Peyer's patch (tissue), 4 donors: ENCODE measurements around the gene NANOS2. TPM values are rescaled to one million over a fixed set of nuclear protein-coding genes. Genes with fewer than 3 reads are reported as not detected.

Source experiments
- DNase-seq, 3 donors: peaks; one replicate each; pipeline ENCODE4 v3.0.0-alpha.2; 2017 to 2019
- H3K27ac ChIP-seq, 4 donors: fragments of 200-600 bp; sonication (generic); one replicate each; pipeline ENCODE4 v1.5.1; 2016 to 2019
- H3K27me3 ChIP-seq, 2 donors: fragments of 200-600 bp; sonication (generic); one replicate each; pipeline ENCODE4 v1.5.1; 2019
- H3K36me3 ChIP-seq, 3 donors: fragments of 200-600 bp; sonication (generic); one replicate each; pipeline ENCODE4 v1.5.1; 2016 to 2019
- H3K4me1 ChIP-seq, 4 donors: fragments of 200-600 bp; sonication (generic); one replicate each; pipeline ENCODE4 v1.5.1; 2016 to 2019
- H3K4me3 ChIP-seq, 4 donors: fragments of 200-600 bp; sonication (generic); 1 replicate in 3 of 4; 2 replicates in 1 of 4; pipeline ENCODE4 v1.5.1; 2016 to 2019; ENCODE audit warnings: mild to moderate bottlenecking in 1 of 4
- H3K9me3 ChIP-seq, 4 donors: fragments of 200-600 bp; sonication (generic); one replicate each; pipeline ENCODE4 v1.5.1; 2016 to 2019; ENCODE audit warnings: mild to moderate bottlenecking in 1 of 4
- CTCF ChIP-seq, 6 experiments: fragments of 450-650 bp in 4 of 6; fragments of 200-600 bp in 2 of 6; sonication (generic) in 1 of 6; IDR thresholded peaks; one replicate each; pipeline ENCODE4 v1.5.1; 2017 to 2019; ENCODE audit warnings: antibody characterized with exemption in 6 of 6, mild to moderate bottlenecking in 3 of 6, moderate library complexity in 1 of 6
- POLR2A ChIP-seq, 2 donors: fragments of 450-650 bp; IDR thresholded peaks; one replicate each; pipeline ENCODE4 v1.5.1; 2017; ENCODE audit warnings: antibody characterized with exemption in 2 of 2, mild to moderate bottlenecking in 2 of 2, moderate library complexity in 2 of 2
- total RNA-seq, 4 donors: library from RNA; depleted of rRNA; stranded (reverse); fragments of >200 nt; gene quantifications; one replicate each; pipeline ENCODE4 v1.1.0, GENCODE V29; 2016

The NANOS2 gene
- total RNA-seq, 4 donors from 2014 or later: not detected

GRCh38 chr19:45866400-45867176, 48.0 kb downstream of the NANOS2 start:
- H3K36me3 ChIP-seq: no peaks in the 10 kb centered on the region
- H3K4me1 ChIP-seq: peaks cover 3 to 18% (median 10%) of the 10 kb centered on the region in 4 donors
- peak overlapping the region in 3 of 4 donors; percentile 63 to 68 (median 65) for H3K27ac ChIP-seq
- H3K9me3 ChIP-seq: no peaks in the 10 kb centered on the region
- no peaks in the 10 kb centered on the region for H3K27me3 ChIP-seq
- H3K4me3 ChIP-seq: peak overlapping the region in 3 of 4 donors; percentile 8 to 88 (median 87)
- DNase-seq: peak in 2 of 3 donors; percentile 52 to 69
- TF ChIP-seq CTCF (IDR thresholded peaks at IDR 0.05) (no peak), POLR2A (IDR thresholded peaks at IDR 0.05) (peak in 1 of 2 donors; percentile 40)

- H3K27me3 ChIP-seq: no peaks in the 10 kb centered on the region
- H3K36me3 ChIP-seq: no peaks in the 10 kb centered on the region
- H3K4me1 ChIP-seq: peaks cover 3 to 22% (median 11%) of the 10 kb centered on the region in 4 donors
- H3K4me3 ChIP-seq: peak overlapping the region in 3 of 4 donors; percentile 3 to 88 (median 87)
- H3K27ac ChIP-seq: peak overlapping the region in 3 of 4 donors; percentile 63 to 83 (median 65)
- TF ChIP-seq POLR2A (IDR thresholded peaks at IDR 0.05) (no peak), CTCF (IDR thresholded peaks at IDR 0.05) (no peak)
- peak in 1 of 3 donors; percentile 52 for DNase-seq
- no peaks in the 10 kb centered on the region for H3K9me3 ChIP-seq
Measured at GRCh38 chr19:45865269-45865948, 49.2 kb downstream of the NANOS2 start.

- peaks cover 3 to 22% (median 11%) of the 10 kb centered on the region in 4 donors for H3K4me1 ChIP-seq
- no peak for TF ChIP-seq CTCF (IDR thresholded peaks at IDR 0.05)
- no peak for TF ChIP-seq POLR2A (IDR thresholded peaks at IDR 0.05)
- no peaks in the 10 kb centered on the region for H3K36me3 ChIP-seq
- DNase-seq: no peak
- no peaks in the 10 kb centered on the region for H3K9me3 ChIP-seq
- no peaks in the 10 kb centered on the region for H3K27me3 ChIP-seq
- peak overlapping the region; percentile 49 to 83 (median 64) for H3K27ac ChIP-seq
- peak overlapping the region; percentile 75 to 88 (median 88) for H3K4me3 ChIP-seq
Measured at GRCh38 chr19:45864629-45865082, 49.9 kb downstream of the NANOS2 start.

- Histone ChIP-seq H3K4me3 (peak within 1 kb of the TSS; percentile 75 to 88 (median 88)), H3K9me3 (no peaks in the 10 kb centered on the region), H3K36me3 (peaks cover 0 to 6% (median 0%) of the 10 kb centered on the region in 3 donors), H3K27me3 (no peaks in the 10 kb centered on the region), H3K27ac (peak within 1 kb of the TSS; percentile 63 to 94 (median 74)), H3K4me1 (peaks cover 3 to 22% (median 11%) of the 10 kb centered on the region in 4 donors)
- TF ChIP-seq POLR2A (IDR thresholded peaks at IDR 0.05): peak in 1 of 2 donors; percentile 38
- peak; percentile 27 to 92 (median 73) for TF ChIP-seq CTCF (IDR thresholded peaks at IDR 0.05)
- DNase-seq: peak in 2 of 3 donors; percentile 78 to 89
Measured at GRCh38 chr19:45863840-45864628, 50.5 kb downstream of the NANOS2 start, which contains the start of gene FOXA3. TSS of gene FOXA3 (plus strand) at chr19:45864326. CDS start at chr19:45864457, 131 bp downstream.

- Histone ChIP-seq H3K4me1 (peaks cover 3 to 22% (median 11%) of the 10 kb centered on the region in 4 donors), H3K9me3 (no peaks in the 10 kb centered on the region), H3K36me3 (peaks cover 0 to 11% (median 0%) of the 10 kb centered on the region in 3 donors), H3K27me3 (no peaks in the 10 kb centered on the region), H3K27ac (peak overlapping the region in 2 of 4 donors; percentile 83 to 94), H3K4me3 (peak overlapping the region; percentile 75 to 88 (median 88))
- no peak for DNase-seq
- no peak for TF ChIP-seq POLR2A (IDR thresholded peaks at IDR 0.05)
Measured at GRCh38 chr19:45863335-45863839, 51.2 kb downstream of the NANOS2 start.

Other genes with a start within 250 kb of the NANOS2 start
- gene GIPR, start 246.6 kb downstream of the NANOS2 start, total RNA-seq: 1 to 10 TPM in 3 of 4 donors, not detected in 1; 4.6 to 6.0 (median 5.6) TPM
- 10 to 100 TPM; 47.3 to 86.2 (median 67.3) TPM for gene SNRPD2, start 222.8 kb downstream of the NANOS2 start, total RNA-seq
- 10 to 100 TPM in 1 of 4 donors, 1 to 10 TPM in 3; 6.1 to 11.6 (median 7.4) TPM for gene QPCTL, start 222.1 kb downstream of the NANOS2 start, total RNA-seq
- 10 to 100 TPM in 3 of 4 donors, 1 to 10 TPM in 1; 8.3 to 25.2 (median 19.7) TPM for gene FBXO46, start 183.9 kb downstream of the NANOS2 start, total RNA-seq
- not detected for gene MEIOSIN, start 181.3 kb downstream of the NANOS2 start, total RNA-seq
- 10 to 100 TPM in 1 of 4 donors, 1 to 10 TPM in 3; 3.3 to 11.5 (median 6.2) TPM for gene SIX5, start 145.5 kb downstream of the NANOS2 start, total RNA-seq
- gene DMPK, start 132.3 kb downstream of the NANOS2 start, total RNA-seq: 10 to 100 TPM; 10.5 to 63.5 (median 43.5) TPM
- gene DMWD, start 121.9 kb downstream of the NANOS2 start, total RNA-seq: 10 to 100 TPM; 20.8 to 63.8 (median 35.4) TPM
- 1 to 10 TPM in 1 of 4 donors, under 1 TPM in 1, not detected in 2; 0.54 to 3.3 TPM for gene RSPH6A, start 99.5 kb downstream of the NANOS2 start, total RNA-seq
- gene SYMPK, start 51.6 kb downstream of the NANOS2 start, total RNA-seq: 100 to 1,000 TPM in 1 of 4 donors, 10 to 100 TPM in 3; 44.0 to 158 (median 90.3) TPM
- 10 to 100 TPM in 3 of 4 donors, 1 to 10 TPM in 1; 9.1 to 17.0 (median 10.6) TPM for gene FOXA3, start 50.5 kb downstream of the NANOS2 start, total RNA-seq
- gene IRF2BP1, start 28.6 kb downstream of the NANOS2 start, total RNA-seq: 10 to 100 TPM; 18.2 to 26.4 (median 23.1) TPM
- gene MYPOP, start 12.2 kb downstream of the NANOS2 start, total RNA-seq: 10 to 100 TPM in 3 of 4 donors, 1 to 10 TPM in 1; 4.1 to 17.7 (median 14.2) TPM
- gene NOVA2, start 59.1 kb upstream of the NANOS2 start, total RNA-seq: 1 to 10 TPM in 2 of 4 donors, under 1 TPM in 2; 0.53 to 4.1 (median 1.5) TPM
- 10 to 100 TPM in 2 of 4 donors, 1 to 10 TPM in 2; 7.4 to 16.5 (median 10.8) TPM for gene CCDC61, start 80.7 kb upstream of the NANOS2 start, total RNA-seq
- gene PGLYRP1, start 108.3 kb upstream of the NANOS2 start, total RNA-seq: not detected
- not detected for gene IGFL4, start 126.2 kb upstream of the NANOS2 start, total RNA-seq
- gene IGFL3, start 209.9 kb upstream of the NANOS2 start, total RNA-seq: not detected
- gene IGFL2, start 233.5 kb upstream of the NANOS2 start, total RNA-seq: not detected